ENCODE measurements around the gene TP53I11.
A peak's percentile ranks its signal among the peaks of the same experiment; 100 is the strongest.

Gene TP53I11

DNA sequence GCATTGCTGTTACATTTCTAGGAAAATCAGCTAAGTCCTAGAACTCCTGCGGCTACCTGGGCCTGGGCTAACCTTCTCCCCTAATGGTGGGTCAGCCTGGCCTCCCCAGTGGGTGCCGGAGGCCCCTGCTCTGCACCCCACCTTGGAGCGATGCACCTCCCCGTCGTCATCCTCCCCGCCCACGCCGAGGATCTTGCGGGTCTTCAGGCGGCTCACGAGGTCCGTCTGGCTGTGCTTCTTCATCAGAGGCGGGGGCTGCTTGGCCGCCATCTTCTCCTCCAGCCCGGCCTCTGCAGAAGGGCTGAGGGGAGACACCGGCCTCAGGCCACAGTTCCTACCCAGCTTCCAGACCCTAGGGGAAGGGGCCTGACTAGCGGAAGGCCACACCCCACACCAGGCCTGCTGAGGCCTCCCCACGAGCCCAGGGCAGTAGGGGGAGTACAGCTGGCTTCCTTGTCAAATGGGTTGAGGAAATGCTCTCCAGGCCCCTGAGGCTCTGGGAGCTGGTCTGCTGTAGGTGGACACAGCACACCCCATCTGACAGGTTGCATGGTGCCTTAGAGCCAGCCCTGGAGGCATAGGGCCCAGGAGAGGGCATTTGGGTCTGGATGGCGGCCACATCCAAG is 12.5 kb downstream of the TP53I11 start:
- no peak for DNase-seq

DNA sequence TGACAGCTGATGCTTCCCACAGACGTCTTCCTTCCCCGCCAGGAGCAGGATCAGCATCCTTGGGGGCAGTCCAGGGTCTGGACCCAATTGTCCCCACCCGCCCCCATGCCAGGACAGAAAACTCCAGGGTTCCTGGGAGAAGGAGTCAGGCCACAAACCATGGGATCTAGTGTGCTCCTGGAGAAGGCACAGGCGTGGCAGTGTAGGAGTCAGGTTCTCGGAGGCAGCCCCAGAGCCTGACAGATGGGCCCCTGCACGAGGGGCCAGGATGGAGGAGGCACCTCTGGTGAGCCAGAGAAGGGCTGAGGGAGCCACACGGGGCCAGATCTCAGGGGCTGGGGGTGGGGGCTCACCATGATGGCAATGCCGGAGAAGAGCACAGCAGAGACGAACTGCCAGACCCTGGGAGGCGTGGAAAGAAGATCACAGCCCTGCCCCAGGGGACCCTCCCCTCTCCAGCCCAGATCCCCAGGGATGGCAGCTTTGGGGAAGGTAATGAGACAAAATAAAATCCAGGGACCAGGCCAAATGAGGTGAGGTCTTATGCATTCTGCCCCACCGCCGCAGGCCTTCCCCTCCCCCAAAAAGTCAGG is 13.6 kb downstream of the TP53I11 start:
- DNase-seq = no peak

DNA sequence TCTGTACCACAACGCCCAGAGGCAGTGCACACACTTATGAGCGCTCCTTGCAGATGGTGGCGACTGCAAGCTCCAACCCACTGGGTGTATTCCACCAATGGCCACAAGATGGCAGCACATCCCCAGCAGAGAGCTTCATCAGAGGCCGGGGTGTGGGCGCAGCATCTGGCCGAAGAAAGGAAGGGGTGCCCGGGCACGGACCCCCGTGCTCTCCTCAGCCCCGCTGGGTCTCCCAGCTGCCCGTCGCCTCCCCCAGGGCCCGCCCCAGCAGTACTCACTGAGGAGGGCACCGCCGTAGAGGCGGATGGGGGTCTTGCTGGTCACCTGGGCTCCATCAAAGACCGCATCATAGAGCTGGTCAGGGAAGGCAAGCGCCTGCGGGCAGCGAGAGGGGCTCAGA is 14.2 kb downstream of the TP53I11 start:
- peak; percentile 80 for DNase-seq

DNA sequence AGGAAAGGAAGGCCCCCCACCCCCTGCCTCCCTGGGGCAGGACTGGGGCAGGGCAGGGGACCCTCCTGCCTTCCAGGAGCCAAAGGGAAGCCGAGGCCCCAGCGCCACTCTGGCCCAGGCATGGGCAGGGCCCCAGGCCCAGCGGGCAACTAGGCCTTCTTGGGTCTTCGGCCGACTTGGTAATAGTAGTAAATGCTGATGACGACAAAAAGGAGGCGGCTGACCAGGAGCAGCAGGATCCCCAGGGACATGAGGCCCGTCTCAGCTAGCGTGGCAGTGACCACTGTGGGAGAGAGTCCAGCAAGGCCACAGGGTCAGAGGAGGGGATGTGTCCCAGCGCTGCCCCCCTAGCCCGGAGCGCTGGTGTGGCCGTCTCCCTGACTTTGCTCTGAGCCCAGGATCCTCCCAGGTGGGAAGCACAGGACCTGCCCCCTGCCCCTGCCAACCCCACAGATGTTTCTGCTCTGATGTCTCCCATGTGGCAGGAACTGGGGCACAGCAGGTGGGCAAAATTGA is 15.9 kb downstream of the TP53I11 start:
- no peak for DNase-seq

- DNase-seq = no peak
Observed at GRCh38 chr11:44934110-44934509, 16.6 kb downstream of the TP53I11 start.

- DNase-seq = no peak
Observed at GRCh38 chr11:44931466-44931865, 19.2 kb downstream of the TP53I11 start.

- DNase-seq = no peak
Observed at GRCh38 chr11:44930588-44931302, 19.9 kb downstream of the TP53I11 start.

DNA sequence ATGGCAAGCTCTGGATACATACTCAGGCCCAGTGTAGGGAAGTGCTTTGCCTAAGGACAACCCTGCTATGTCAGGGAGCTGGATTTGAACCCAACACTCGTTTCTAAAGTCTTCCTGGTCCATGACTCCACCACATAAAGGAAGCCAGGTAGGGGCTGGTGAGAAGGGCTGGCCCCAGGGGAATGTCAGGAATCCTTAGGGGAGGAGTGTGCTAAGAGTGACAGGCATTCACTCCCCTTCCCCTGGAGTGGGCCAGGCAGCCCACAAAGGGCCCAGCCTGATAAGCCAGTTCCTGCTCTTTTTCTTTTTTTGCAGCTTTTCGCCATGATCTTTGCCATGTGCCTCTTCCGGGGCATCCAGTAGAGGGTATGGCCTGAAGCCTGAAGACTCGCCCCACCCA is 21.9 kb downstream of the TP53I11 start:
- no peak for DNase-seq

GRCh38 chr11:44928144-44928543 is 22.5 kb downstream of the TP53I11 start:
- no peak for DNase-seq

DNA sequence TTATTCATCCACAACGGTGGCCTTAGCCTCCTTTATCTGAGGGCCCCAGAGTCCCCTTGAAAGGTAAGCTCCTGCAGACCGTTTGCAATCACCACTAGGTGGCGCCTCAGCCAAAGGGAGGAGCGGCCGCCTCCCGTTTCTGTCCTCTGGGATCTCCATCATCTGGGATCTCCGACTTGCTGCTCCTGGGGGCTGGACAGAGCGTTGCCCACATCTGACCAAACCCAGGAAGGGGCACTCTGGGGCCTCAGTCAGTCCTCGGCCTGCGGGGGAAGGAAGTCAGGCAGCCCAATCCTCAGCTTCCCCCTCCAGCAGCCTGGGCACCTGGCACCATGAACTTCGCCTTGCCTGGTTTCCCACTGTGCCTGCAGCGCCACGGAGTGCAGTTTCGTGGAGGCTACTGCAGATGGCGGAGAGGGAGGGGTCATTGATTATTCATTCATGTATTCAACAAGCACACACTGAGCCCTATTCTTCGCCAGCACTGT is 23.5 kb downstream of the TP53I11 start:
- DNase-seq = peak; percentile 61

DNA sequence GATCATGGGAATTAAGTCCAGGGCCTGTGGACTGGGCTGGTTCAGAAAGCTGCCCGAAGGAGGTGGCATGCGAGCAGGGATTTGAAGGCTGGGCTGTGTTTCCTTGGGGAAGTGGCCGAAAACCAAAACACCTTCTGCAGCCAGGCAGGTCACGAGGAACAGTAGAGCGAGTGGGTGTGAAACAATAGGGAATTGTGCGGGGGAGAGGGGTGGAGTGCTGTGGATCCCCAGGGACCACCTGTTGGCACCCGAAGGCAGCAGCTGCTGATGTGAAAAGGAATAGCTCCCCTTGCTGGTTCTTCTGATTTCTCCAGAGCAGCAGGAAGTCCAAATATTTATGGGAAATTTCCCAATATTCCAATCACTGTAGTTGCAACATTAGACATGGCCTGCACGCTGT is 24.6 kb downstream of the TP53I11 start:
- DNase-seq = no peak

GRCh38 chr11:44923806-44924205 is 26.9 kb downstream of the TP53I11 start:
- DNase-seq = no peak

DNA sequence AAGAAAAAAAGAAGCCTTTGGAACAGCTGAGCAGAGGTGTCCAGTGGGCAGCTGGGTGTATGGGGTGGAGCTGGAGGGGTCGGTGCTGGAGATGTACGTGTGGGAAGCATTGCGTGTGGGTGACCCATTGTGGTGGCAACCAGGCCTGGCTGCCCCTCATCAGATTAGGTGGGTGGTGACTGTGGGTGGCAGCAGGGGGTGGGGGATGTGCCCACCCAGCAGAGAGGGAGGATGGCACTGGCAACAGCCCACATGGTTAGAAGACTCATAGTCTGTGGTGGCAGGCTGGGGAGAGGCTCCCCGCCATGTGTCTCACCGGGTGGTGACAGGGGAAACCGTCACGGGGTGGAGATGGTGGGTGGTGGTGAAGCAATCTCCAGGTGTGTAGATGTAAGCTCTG is 27.6 kb downstream of the TP53I11 start:
- DNase-seq = no peak

GRCh38 chr11:44920451-44920850 is 30.2 kb downstream of the TP53I11 start:
- no peak for DNase-seq

DNA sequence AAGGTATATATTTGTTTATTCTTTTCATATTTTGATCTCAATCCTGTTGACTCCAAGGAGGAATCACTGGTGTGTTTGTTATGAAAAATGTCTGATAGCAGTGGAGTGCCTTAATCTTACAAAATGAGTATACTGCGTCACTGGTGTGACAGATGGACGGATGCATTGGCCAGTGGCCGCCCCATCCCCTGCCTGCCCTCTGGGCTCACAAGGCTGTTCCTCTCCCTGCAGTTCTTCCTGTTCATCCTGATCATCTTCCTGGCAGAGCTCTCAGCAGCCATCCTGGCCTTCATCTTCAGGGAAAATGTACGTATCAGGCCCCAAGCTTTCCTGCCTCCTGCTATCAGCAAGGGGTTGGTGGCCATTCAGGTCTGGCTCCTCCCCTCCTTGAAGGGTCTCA is 32.9 kb downstream of the TP53I11 start:
- no peak for DNase-seq

GRCh38 chr11:44916801-44917385 is 33.8 kb downstream of the TP53I11 start:
- DNase-seq = no peak

GRCh38 chr11:44916331-44916730 is 34.4 kb downstream of the TP53I11 start:
- no peak for DNase-seq

GRCh38 chr11:44915621-44916020 is 35.1 kb downstream of the TP53I11 start:
- no peak for DNase-seq

- DNase-seq = no peak
Observed at GRCh38 chr11:44915004-44915403, 35.7 kb downstream of the TP53I11 start.

DNA sequence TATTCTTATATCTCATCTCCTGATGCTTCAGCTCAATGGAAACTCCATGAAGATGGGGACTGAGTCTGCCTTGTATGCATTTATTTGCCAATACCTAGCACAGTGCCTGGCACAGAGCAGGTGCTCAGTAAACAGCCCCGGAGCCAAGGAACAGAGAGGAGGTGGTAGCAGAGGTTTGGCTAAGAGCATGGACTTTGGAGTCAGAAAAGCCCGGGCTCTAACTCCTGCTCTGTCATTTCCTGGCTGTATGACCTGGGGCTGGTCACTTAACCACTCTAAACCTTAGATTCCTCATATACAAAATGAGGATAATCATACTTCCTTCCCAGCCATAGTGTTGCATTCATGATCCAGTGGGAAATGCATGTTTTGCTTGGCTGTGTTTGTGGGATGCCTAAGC is 36.6 kb downstream of the TP53I11 start:
- DNase-seq = no peak

DNA sequence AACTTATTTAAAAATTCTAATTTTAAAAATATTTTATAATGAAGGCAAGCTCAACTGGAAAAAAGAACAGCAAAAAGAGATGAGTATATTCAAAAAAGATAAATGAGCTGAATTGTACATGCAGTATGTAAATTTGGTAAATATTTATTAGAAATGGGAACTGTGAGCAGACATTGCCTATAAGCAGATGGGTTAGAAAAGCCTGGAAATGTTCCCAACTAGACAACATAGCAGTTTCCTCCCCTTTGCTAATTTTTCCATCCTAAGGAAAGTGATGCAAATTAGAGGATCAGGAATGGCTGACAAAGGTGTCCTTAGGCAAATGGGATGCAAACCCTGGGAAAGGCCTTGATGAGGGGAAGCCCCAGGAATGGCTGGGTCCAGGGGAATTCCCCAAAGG is 37.2 kb downstream of the TP53I11 start:
- DNase-seq = no peak

GRCh38 chr11:44912270-44912987 is 38.3 kb downstream of the TP53I11 start:
- no peak for DNase-seq

Measured in fibroblast of skin of scalp (primary cell).